ENCODE data around the gene PCLO.

Gene PCLO

DNA sequence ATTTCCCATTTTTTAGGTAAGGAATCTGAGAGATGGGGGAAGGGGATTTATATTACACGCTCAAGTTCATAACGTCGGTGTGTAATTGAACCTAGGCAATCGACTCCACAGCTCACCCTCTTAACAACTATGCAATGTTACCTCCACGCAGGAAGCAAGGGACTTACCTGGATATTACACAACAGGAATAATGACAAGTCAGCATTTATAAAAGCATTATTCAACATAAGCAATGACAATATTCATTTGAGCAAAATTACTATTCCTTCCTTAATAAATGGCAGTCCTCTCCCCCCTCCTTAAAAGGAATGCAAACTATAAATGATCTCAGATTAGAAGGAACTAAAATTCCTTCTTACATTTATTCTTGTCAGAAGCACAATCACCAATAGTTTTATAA, 104.0 kb downstream of the PCLO start:
- TF ChIP-seq, protein P1, sequence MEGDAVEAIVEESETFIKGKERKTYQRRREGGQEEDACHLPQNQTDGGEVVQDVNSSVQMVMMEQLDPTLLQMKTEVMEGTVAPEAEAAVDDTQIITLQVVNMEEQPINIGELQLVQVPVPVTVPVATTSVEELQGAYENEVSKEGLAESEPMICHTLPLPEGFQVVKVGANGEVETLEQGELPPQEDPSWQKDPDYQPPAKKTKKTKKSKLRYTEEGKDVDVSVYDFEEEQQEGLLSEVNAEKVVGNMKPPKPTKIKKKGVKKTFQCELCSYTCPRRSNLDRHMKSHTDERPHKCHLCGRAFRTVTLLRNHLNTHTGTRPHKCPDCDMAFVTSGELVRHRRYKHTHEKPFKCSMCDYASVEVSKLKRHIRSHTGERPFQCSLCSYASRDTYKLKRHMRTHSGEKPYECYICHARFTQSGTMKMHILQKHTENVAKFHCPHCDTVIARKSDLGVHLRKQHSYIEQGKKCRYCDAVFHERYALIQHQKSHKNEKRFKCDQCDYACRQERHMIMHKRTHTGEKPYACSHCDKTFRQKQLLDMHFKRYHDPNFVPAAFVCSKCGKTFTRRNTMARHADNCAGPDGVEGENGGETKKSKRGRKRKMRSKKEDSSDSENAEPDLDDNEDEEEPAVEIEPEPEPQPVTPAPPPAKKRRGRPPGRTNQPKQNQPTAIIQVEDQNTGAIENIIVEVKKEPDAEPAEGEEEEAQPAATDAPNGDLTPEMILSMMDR (IDR thresholded peaks at IDR 0.05; ENCODE audit: control insufficient read depth, extremely low read depth, insufficient read depth): no peak
- no peak for DNase-seq (ENCODE audit: low read depth)
- no peak overlapping the region for H3K4me3 ChIP-seq (ENCODE audit: low read depth, low read length)

DNA sequence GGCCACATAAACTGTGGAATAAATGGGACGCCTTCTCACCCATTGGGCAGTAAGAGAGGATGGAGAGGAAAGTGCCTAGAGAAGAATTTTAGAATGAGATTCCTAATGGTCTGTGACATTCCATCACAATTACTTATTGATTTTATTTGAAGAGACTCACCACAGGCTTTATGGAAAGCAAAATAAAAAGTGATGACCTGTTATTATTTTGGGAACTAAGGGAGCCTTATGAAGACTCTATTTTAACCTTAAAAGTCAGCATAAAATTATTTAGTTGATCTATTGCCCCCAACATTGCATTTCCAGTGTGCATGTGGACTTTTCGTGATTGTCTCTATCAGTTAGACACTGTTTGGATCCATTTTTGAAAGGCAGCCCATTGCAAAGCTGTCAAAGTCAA, 107.5 kb downstream of the PCLO start:
- TF ChIP-seq, protein P1 (IDR thresholded peaks at IDR 0.05; ENCODE audit: control insufficient read depth, extremely low read depth, insufficient read depth): no peak
- no peak for DNase-seq (ENCODE audit: low read depth)
- H3K4me3 ChIP-seq (ENCODE audit: low read depth, low read length): no peak overlapping the region

- DNase-seq (ENCODE audit: low read depth): no peak
- TF ChIP-seq, protein P1 (IDR thresholded peaks at IDR 0.05; ENCODE audit: control insufficient read depth, extremely low read depth, insufficient read depth): no peak
- H3K4me3 ChIP-seq (ENCODE audit: low read depth, low read length): no peak overlapping the region
Measured at GRCh38 chr7:83054472-83054871, 108.2 kb downstream of the PCLO start.

DNA sequence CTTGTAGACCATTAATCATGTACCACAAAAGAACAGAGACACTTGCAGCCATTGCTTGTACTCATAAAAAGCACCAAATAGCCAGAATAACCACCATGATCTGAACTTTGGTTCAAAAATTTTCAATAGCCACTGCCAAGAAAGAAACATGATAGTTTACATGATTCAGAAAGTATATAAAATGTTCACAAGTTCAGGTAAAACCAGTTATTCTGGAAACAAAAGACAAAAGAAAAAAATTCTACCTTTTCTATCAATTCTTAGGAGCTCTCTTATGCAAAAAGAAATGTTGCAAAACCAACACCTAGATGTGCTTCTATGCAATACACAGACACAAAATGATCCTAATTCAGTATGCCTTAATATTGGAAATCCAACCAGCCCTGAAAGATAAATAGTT, 108.7 kb downstream of the PCLO start:
- DNase-seq (ENCODE audit: low read depth): no peak
- TF ChIP-seq, protein P1 (IDR thresholded peaks at IDR 0.05; ENCODE audit: control insufficient read depth, extremely low read depth, insufficient read depth): no peak
- no peak overlapping the region for H3K4me3 ChIP-seq (ENCODE audit: low read depth, low read length)

- TF ChIP-seq, protein P1 (IDR thresholded peaks at IDR 0.05; ENCODE audit: control insufficient read depth, extremely low read depth, insufficient read depth): no peak
- DNase-seq (ENCODE audit: low read depth): no peak
- no peak overlapping the region for H3K4me3 ChIP-seq (ENCODE audit: low read depth, low read length)
Measured at GRCh38 chr7:83040484-83040883, 122.2 kb downstream of the PCLO start.

GRCh38 chr7:83038787-83039186, 123.9 kb downstream of the PCLO start:
- TF ChIP-seq, protein P1 (IDR thresholded peaks at IDR 0.05; ENCODE audit: control insufficient read depth, extremely low read depth, insufficient read depth): no peak
- no peak for DNase-seq (ENCODE audit: low read depth)
- H3K4me3 ChIP-seq (ENCODE audit: low read depth, low read length): no peak overlapping the region

- TF ChIP-seq, protein P1 (IDR thresholded peaks at IDR 0.05; ENCODE audit: control insufficient read depth, extremely low read depth, insufficient read depth): no peak
- peak; percentile 46 for DNase-seq (ENCODE audit: low read depth)
- no peak overlapping the region for H3K4me3 ChIP-seq (ENCODE audit: low read depth, low read length)
Measured at GRCh38 chr7:83036721-83037380, 125.8 kb downstream of the PCLO start.
